GM12864 (cell line): ENCODE data around the gene AGAP5.
"Not testable (repeated sequence)": the region's sequence is repeated elsewhere in the genome, so short reads cannot be mapped to it uniquely, and the experiment has no call there.

ENCODE experiments used
- DNase-seq: peaks from one replicate; pipeline ENCODE4 v3.0.0-alpha.2; 2011; ENCODE audit warnings: low read depth
- H3K4me3 ChIP-seq: 2 replicates; pipeline ENCODE4 v1.5.1; 2011; ENCODE audit warnings: mild to moderate bottlenecking, low read depth, low read length, control low read depth
- CTCF ChIP-seq: IDR thresholded peaks from 2 replicates; pipeline ENCODE4 v1.5.1; 2011; ENCODE audit warnings: low read depth, mild to moderate bottlenecking, moderate library complexity, low read length, control low read depth, inconsistent platforms; ENCODE audit errors: missing control alignments

Gene AGAP5

GRCh38 chr10:73697675-73698159 is at the start of gene AGAP5:
AGAP5 (minus strand) TSS chr10:73698109; CDS start chr10:73697755, 354 bp downstream.
- not testable (repeated sequence) for DNase-seq, H3K4me3 ChIP-seq

- no peak for DNase-seq
- TF ChIP-seq CTCF: no peak
- peak overlapping the region; percentile 6; the same call in 1 of the 2 replicates for H3K4me3 ChIP-seq
Observed at GRCh38 chr10:73746721-73747120, 48.8 kb upstream of the AGAP5 start.

- peak overlapping the region; percentile 100 for H3K4me3 ChIP-seq
- no peak for DNase-seq
- no peak for TF ChIP-seq CTCF
Observed at GRCh38 chr10:73744664-73744975, 46.7 kb upstream of the AGAP5 start.

- peak; percentile 82 for DNase-seq
- TF ChIP-seq CTCF: no peak
- peak within 1 kb of the TSS; percentile 100 for H3K4me3 ChIP-seq
Observed at GRCh38 chr10:73743905-73744663, 46.2 kb upstream of the AGAP5 start, which contains the start of gene SEC24C. SEC24C (plus strand) TSS chr10:73744372; CDS start chr10:73746833, 2,461 bp downstream.

- peak overlapping the region; percentile 100 for H3K4me3 ChIP-seq
- no peak for DNase-seq
- no peak for TF ChIP-seq CTCF
Observed at GRCh38 chr10:73743327-73743904, 45.5 kb upstream of the AGAP5 start.

GRCh38 chr10:73742454-73742734 is 44.5 kb upstream of the AGAP5 start:
- no peak for TF ChIP-seq CTCF
- no peak for DNase-seq
- no peak overlapping the region for H3K4me3 ChIP-seq

- DNase-seq, H3K4me3 ChIP-seq: not testable (repeated sequence)
Observed at GRCh38 chr10:73740501-73741254, 42.8 kb upstream of the AGAP5 start.
